Retinal pigment epithelial cell (primary cell): ENCODE data around the gene LAMA1.
A peak's percentile ranks its signal among the peaks of the same experiment; 100 is the strongest.

ENCODE experiments used
- DNase-seq: peaks from one replicate; pipeline ENCODE4 v3.0.0-alpha.2; 2010; ENCODE audit warnings: low read depth
- H3K4me3 ChIP-seq: 2 replicates; pipeline ENCODE4 v1.5.1; 2011; ENCODE audit warnings: mild to moderate bottlenecking, low read length, control low read depth, moderate library complexity
- CTCF ChIP-seq: conservative IDR thresholded peaks from 2 replicates; pipeline ENCODE4 v1.5.1; 2011; ENCODE audit warnings: low read depth, low read length, control low read depth, inconsistent platforms

LAMA1 gene

GRCh38 chr18:7089369-7089768, 28.2 kb downstream of the LAMA1 start:
- no peak overlapping the region for H3K4me3 ChIP-seq
- no peak for TF ChIP-seq CTCF
- no peak for DNase-seq

DNA sequence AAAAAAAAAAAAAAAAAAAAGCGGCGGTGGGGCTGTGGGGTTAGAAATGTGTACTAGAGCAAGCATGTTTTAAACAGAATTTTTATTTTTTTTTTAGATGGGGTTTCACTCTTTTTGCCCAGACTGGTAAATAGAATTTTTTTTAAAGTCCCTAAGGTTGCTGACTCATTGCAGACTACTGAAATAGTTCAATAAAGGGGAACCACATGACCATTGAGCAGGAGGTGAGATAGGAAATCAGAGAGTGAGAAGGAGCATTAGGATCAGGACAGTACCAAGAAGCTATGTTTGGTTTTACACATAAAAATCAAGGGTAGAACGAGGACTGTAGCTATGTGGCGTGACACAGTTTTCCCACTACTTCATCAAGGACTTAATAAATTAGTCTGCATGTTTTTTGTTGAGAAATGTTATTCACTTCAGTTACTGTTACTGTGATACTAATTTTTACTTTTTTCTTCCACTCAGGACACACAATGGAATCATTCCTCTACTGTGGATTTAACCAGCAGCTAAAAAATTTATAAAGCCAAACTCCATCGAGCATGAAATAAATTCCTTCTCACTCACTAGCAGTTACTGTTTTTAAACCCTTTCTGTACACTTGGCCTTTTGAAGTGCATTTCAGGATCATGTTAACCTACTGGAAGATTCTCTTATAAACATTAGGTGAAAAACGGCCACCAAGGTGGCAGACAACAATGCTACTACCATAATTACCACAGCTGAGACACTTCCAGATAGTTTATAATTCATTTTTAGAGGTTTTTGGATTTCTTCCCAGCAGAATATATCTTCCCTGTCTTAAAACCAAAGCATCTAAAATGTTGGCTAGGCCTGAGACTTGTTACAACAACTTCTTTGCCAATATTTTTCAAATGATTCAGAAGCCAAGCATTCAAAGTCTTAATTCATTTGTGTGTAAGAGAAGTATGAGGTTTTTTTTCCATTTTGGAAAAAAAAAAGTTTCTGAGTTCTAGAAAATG, 33.2 kb downstream of the LAMA1 start:
- TF ChIP-seq CTCF = no peak
- no peak overlapping the region for H3K4me3 ChIP-seq
- peak; percentile 55 for DNase-seq

GRCh38 chr18:7082671-7083070, 34.9 kb downstream of the LAMA1 start:
- no peak for DNase-seq
- no peak overlapping the region for H3K4me3 ChIP-seq
- TF ChIP-seq CTCF = no peak

DNA sequence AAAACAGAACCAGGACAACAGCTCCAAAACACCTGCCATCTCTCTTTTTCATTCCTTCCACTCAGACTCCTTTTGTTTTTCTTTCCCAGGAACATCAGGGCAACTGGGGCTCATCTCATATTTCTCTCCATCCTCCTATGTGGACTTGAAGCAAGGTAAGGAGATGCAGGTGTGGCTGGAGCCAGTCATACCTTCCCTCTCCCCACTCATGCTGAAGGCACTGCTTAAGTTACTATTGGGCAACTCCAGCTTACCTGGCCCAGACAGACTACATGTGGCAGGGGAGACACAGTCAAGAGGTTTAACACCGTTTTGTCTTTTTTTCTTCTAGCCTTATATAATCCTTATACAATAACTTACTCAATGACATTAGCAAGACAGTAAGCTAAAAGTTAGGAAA, 38.4 kb downstream of the LAMA1 start:
- H3K4me3 ChIP-seq = no peak overlapping the region
- no peak for DNase-seq
- no peak for TF ChIP-seq CTCF

GRCh38 chr18:7072593-7072992, 45.0 kb downstream of the LAMA1 start:
- DNase-seq = no peak
- no peak for TF ChIP-seq CTCF
- no peak overlapping the region for H3K4me3 ChIP-seq

GRCh38 chr18:7071600-7071999, 46.0 kb downstream of the LAMA1 start:
- no peak for TF ChIP-seq CTCF
- peak; percentile 81 for DNase-seq
- no peak overlapping the region for H3K4me3 ChIP-seq

GRCh38 chr18:7070466-7070865, 47.1 kb downstream of the LAMA1 start:
- no peak for TF ChIP-seq CTCF
- DNase-seq = no peak
- no peak overlapping the region for H3K4me3 ChIP-seq
